Erythroblast (primary cell): ENCODE results near the gene H2BK1.

ENCODE experiments used
- GATA1 ChIP-seq: IDR thresholded peaks from 2 replicates; pipeline ENCODE4 v1.6.1; 2011; ENCODE audit warnings: low read depth, mild to moderate bottlenecking, control low read depth, low read length, moderate library complexity
- POLR2A ChIP-seq: IDR thresholded peaks from 2 replicates; pipeline ENCODE4 v1.6.1; 2011; ENCODE audit warnings: mild to moderate bottlenecking, low read length

DNA sequence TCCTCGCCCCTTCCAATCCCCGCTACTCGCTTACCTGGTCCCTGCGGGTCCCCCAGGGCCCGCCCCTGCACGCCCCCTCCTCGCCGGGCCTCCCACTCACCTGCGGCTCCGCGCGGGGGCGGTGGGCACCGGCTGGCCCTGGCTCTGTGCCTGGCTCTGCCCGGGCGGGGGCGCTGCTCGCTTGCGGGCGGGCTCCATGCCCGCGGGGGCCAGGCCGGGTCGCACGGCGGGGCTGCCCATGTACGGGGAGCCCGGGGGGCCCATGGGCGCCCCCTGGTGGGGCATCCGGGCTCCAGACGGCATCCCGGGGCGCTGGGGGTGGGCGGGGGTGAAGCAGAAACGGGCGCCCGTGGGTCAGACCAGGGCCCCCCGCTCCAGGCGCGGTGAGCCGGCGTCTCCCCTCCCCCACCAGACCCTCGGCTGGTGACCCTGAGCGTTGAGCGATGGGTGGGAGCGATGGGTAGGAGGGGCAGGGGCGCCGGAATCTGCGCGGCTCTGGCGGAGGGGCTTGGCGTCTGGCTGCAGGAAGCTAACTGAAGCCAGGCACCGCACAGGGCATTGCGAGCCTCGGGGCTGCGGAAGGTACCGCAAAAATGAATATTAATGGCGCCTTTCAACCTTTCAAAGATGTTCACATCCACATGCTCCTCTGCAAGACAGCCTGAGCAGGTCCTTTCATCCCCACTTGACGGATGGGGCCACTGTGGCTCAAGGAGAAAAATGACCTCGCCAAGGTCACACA lies 35.2 kb upstream of the H2BK1 start:
- TF ChIP-seq POLR2A: no peak
- TF ChIP-seq GATA1: no peak
